Measurements from ENCODE around the gene EFTUD2. TPM values are rescaled to one million over a fixed set of nuclear protein-coding genes. Genes with fewer than 3 reads are reported as not detected.

EFTUD2 gene
- total and polyA plus RNA-seq, 2 of the 13 experiments (the other 11 are each of a cell fraction or from before 2014, with no cell fraction given): 111 to 137 TPM

GRCh38 chr17:44889003-44889402, 10.2 kb downstream of the EFTUD2 start (continued):
- TF ChIP-seq, protein P1, sequence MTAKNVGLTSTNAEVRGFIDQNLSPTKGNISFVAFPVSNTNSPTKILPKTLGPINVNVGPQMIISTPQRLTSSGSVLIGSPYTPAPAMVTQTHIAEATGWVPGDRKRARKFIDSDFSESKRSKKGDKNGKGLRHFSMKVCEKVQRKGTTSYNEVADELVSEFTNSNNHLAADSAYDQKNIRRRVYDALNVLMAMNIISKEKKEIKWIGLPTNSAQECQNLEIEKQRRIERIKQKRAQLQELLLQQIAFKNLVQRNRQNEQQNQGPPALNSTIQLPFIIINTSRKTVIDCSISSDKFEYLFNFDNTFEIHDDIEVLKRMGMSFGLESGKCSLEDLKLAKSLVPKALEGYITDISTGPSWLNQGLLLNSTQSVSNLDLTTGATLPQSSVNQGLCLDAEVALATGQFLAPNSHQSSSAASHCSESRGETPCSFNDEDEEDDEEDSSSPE (CRISPR knock-in tag; IDR thresholded peaks at IDR 0.05): no peak
- TF ChIP-seq ZNF510 (CRISPR knock-in tag; IDR thresholded peaks at IDR 0.05; ENCODE audit: low read depth): no peak
- TF ChIP-seq PAX8 (CRISPR knock-in tag; IDR thresholded peaks at IDR 0.05; ENCODE audit: borderline replicate concordance): no peak
- no peak for TF ChIP-seq ZNF773 (CRISPR knock-in tag; IDR thresholded peaks at IDR 0.05; ENCODE audit: borderline replicate concordance)
- no peak for TF ChIP-seq ZNF431 (CRISPR knock-in tag; IDR thresholded peaks at IDR 0.05; ENCODE audit: borderline replicate concordance, low read depth)
- no peak for TF ChIP-seq TFDP1 (CRISPR knock-in tag; IDR thresholded peaks at IDR 0.05; ENCODE audit: borderline replicate concordance)
- no peak for TF ChIP-seq ATF1 (CRISPR knock-in tag; IDR thresholded peaks at IDR 0.05)
- TF ChIP-seq, protein P2, sequence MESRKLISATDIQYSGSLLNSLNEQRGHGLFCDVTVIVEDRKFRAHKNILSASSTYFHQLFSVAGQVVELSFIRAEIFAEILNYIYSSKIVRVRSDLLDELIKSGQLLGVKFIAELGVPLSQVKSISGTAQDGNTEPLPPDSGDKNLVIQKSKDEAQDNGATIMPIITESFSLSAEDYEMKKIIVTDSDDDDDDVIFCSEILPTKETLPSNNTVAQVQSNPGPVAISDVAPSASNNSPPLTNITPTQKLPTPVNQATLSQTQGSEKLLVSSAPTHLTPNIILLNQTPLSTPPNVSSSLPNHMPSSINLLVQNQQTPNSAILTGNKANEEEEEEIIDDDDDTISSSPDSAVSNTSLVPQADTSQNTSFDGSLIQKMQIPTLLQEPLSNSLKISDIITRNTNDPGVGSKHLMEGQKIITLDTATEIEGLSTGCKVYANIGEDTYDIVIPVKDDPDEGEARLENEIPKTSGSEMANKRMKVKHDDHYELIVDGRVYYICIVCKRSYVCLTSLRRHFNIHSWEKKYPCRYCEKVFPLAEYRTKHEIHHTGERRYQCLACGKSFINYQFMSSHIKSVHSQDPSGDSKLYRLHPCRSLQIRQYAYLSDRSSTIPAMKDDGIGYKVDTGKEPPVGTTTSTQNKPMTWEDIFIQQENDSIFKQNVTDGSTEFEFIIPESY (CRISPR knock-in tag; IDR thresholded peaks at IDR 0.05): no peak
- peak; percentile 71; the same call in 1 of the 2 replicates for TF ChIP-seq RXRA (CRISPR knock-in tag; IDR thresholded peaks at IDR 0.05)
- TF ChIP-seq ARID3A (IDR thresholded peaks at IDR 0.05; ENCODE audit: low read depth, low read length): no peak
- no peak for TF ChIP-seq ZNF749 (CRISPR knock-in tag; IDR thresholded peaks at IDR 0.05; ENCODE audit: borderline replicate concordance)
- no peak for TF ChIP-seq ZBTB20 (CRISPR knock-in tag; IDR thresholded peaks at IDR 0.05; ENCODE audit: borderline replicate concordance, low read depth)
- TF ChIP-seq ZNF350 (CRISPR knock-in tag; IDR thresholded peaks at IDR 0.05; ENCODE audit: borderline replicate concordance, low read depth): 0 out of 2 replicates have a peak, but pooled peaks have one; percentile 41
- TF ChIP-seq, protein P3, sequence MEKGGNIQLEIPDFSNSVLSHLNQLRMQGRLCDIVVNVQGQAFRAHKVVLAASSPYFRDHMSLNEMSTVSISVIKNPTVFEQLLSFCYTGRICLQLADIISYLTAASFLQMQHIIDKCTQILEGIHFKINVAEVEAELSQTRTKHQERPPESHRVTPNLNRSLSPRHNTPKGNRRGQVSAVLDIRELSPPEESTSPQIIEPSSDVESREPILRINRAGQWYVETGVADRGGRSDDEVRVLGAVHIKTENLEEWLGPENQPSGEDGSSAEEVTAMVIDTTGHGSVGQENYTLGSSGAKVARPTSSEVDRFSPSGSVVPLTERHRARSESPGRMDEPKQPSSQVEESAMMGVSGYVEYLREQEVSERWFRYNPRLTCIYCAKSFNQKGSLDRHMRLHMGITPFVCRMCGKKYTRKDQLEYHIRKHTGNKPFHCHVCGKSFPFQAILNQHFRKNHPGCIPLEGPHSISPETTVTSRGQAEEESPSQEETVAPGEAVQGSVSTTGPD (CRISPR knock-in tag; IDR thresholded peaks at IDR 0.05): no peak
- no peak for TF ChIP-seq ELF4 (CRISPR knock-in tag; IDR thresholded peaks at IDR 0.05; ENCODE audit: borderline replicate concordance)
- no peak for TF ChIP-seq ZNF3 (CRISPR knock-in tag; IDR thresholded peaks at IDR 0.05)
- peak; percentile 91 for TF ChIP-seq TEAD3 (CRISPR knock-in tag; optimal IDR thresholded peaks at IDR 0.05; ENCODE audit: borderline replicate concordance)
- TF ChIP-seq NR2F6 (IDR thresholded peaks at IDR 0.05): peak; percentile 69
- TF ChIP-seq NR2F6 (CRISPR knock-in tag; IDR thresholded peaks at IDR 0.05): peak; percentile 87
- 0 out of 2 replicates have a peak, but pooled peaks have one; percentile 31 for TF ChIP-seq SMAD3 (CRISPR knock-in tag; IDR thresholded peaks at IDR 0.05)
- TF ChIP-seq TP53 (CRISPR knock-in tag; conservative IDR thresholded peaks at IDR 0.05): no peak
- no peak for TF ChIP-seq ZNF17 (CRISPR knock-in tag; IDR thresholded peaks at IDR 0.05)
- TF ChIP-seq ZNF12 (CRISPR knock-in tag; IDR thresholded peaks at IDR 0.05): no peak
- TF ChIP-seq AGO1 (IDR thresholded peaks at IDR 0.05; ENCODE audit: low read depth, low read length, poor library complexity, severe bottlenecking): no peak
